OCI-LY7 (cell line): ENCODE data around the gene PMM2. TPM values are rescaled to one million over a fixed set of nuclear protein-coding genes. Genes with fewer than 3 reads are reported as not detected.
A peak's percentile ranks its signal among the peaks of the same experiment; 100 is the strongest.

Experiments used
- BruUV-seq: library from RNA; stranded (reverse); fragments of 400-500 nt; replicated peaks from 2 replicates; lab custom pipeline; 2021; lab: Mats Ljungman, UMichigan
- CTCF ChIA-PET: fragments of 300-600 bp; sonication (Branson Sonifier 250); formaldehyde crosslinking; loops from one replicate; lab custom pipeline; 2022; ENCODE audit warnings: antibody characterized with exemption; ENCODE audit not compliant: unreplicated experiment; lab: Charles Lee
- POLR2A ChIA-PET: fragments of 300-600 bp; sonication (Branson Sonifier 250); formaldehyde crosslinking; loops from one replicate; lab custom pipeline; 2022; ENCODE audit warnings: antibody characterized with exemption; lab: Charles Lee
- DNase-seq: peaks from one replicate; pipeline ENCODE4 v3.0.0-alpha.2; 2015; ENCODE audit warnings: low spot score
- H2AFZ ChIP-seq: fragments of 200-600 bp; sonication (generic), shearing (Covaris generic); 2 replicates; pipeline ENCODE4 v1.6.1; 2014; ENCODE audit warnings: mild to moderate bottlenecking, antibody characterized with exemption, low read length, moderate library complexity
- H3K27ac ChIP-seq: fragments of 200-600 bp; sonication (generic); 2 replicates; pipeline ENCODE4 v1.5.1; 2014; ENCODE audit warnings: mixed run types, low read depth, mild to moderate bottlenecking, moderate library complexity, low read length, inconsistent platforms; ENCODE audit not compliant: poor library complexity, severe bottlenecking
- H3K36me3 ChIP-seq: fragments of 200-600 bp; sonication (generic); 2 replicates; pipeline ENCODE4 v1.6.1; 2014; ENCODE audit warnings: mild to moderate bottlenecking, antibody characterized with exemption, low read length, moderate library complexity, mixed read lengths; ENCODE audit not compliant: insufficient read depth
- H3K4me1 ChIP-seq: fragments of 200-600 bp; sonication (generic); 2 replicates; pipeline ENCODE4 v1.5.1; 2014; ENCODE audit warnings: mild to moderate bottlenecking, low read length; ENCODE audit not compliant: insufficient read depth, poor library complexity, severe bottlenecking
- H3K4me2 ChIP-seq: fragments of 200-600 bp; sonication (generic); 2 replicates; pipeline ENCODE4 v1.6.1; 2014; ENCODE audit warnings: mild to moderate bottlenecking, low read length
- H3K4me3 ChIP-seq: fragments of 200-600 bp; sonication (generic); 2 replicates; pipeline ENCODE4 v1.5.1; 2014; ENCODE audit warnings: mild to moderate bottlenecking, low read depth, low read length; ENCODE audit not compliant: poor library complexity, severe bottlenecking
- H3K79me2 ChIP-seq: fragments of 200-600 bp; sonication (generic); 2 replicates; pipeline ENCODE4 v1.6.1; 2016; ENCODE audit warnings: low read depth, mild to moderate bottlenecking, low read length, moderate library complexity, mixed read lengths; ENCODE audit not compliant: insufficient read depth
- H3K9me2 ChIP-seq: fragments of 200-600 bp; sonication (generic); 2 replicates; pipeline ENCODE4 v1.6.1; 2016; ENCODE audit warnings: mild to moderate bottlenecking, low read length, mixed read lengths; ENCODE audit not compliant: insufficient read depth
- H3K9me3 ChIP-seq: fragments of 200-600 bp; sonication (generic); 2 replicates; pipeline ENCODE4 v1.6.1; 2014; ENCODE audit warnings: mild to moderate bottlenecking, mixed run types, low read length, mixed read lengths
- H4K20me1 ChIP-seq: fragments of 200-600 bp; sonication (generic); 2 replicates; pipeline ENCODE4 v1.6.1; 2014; ENCODE audit warnings: mild to moderate bottlenecking, antibody characterized with exemption, low read length, moderate library complexity, mixed read lengths; ENCODE audit not compliant: insufficient read depth
- CTCF ChIP-seq: fragments of 200-600 bp; sonication (generic); conservative IDR thresholded peaks from 2 replicates; pipeline ENCODE4 v1.5.1; 2014; ENCODE audit warnings: mild to moderate bottlenecking, antibody characterized with exemption, low read length, moderate library complexity, mixed read lengths
- EZH2phosphoT487 ChIP-seq: fragments of 200-600 bp; sonication (generic); IDR thresholded peaks from 2 replicates; pipeline ENCODE4 v1.6.1; 2018; ENCODE audit warnings: low read depth, borderline replicate concordance, mild to moderate bottlenecking, mixed run types, antibody characterized with exemption, low read length, moderate library complexity, mixed read lengths
- intact Hi-C: fragments of 100-400 bp; cut with micrococcal nuclease; formaldehyde crosslinking; loops from one replicate; pipeline ENCODE4 v1.10.0; 2022; ENCODE audit not compliant: unreplicated experiment
- total RNA-seq, 2 experiments: library from RNA; depleted of rRNA in 1 of 2; stranded (reverse); fragments of >200 nt in 1 of 2; shearing (Covaris generic) in 1 of 2; gene quantifications; 2 replicates each; pipeline ENCODE4 v1.2.3, GENCODE V29; 2014 to 2022

The PMM2 gene
- total RNA-seq, 2 experiments from 2014 or later: 39.1 to 53.9 TPM

DNA sequence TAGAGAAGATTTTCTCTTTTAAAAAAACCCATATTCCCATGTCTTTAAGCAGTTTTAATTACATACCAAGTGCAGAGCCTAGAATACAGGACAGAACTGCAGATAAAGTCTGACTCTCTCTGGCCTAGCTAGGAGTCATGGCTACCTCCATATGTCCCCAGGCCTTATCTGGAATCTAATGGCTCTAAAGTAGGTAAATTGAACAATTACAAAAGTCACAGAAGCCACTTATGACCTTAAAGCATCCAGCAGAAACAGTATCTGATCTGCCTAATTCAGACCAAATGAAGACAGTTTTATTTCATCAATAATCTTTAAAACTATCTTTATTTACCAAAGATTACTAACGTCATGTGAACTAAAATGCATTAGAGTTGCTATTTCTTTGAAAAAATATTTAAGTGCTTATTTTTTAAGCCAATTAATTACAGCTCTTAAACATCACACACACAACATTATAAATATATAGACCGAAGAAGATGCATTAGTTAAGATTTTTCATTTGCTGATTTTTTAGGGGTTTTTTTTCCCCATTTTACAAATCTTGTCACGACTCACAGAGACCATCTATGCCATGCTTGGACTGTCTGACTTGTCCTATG, 28.7 kb downstream of the PMM2 start:
- Histone ChIP-seq H3K36me3 (peaks cover 91% of the 10 kb centered on the region), H2AFZ (no peak overlapping the region), H4K20me1 (no peaks in the 10 kb centered on the region), H3K27ac (no peak overlapping the region), H3K9me3 (no peaks in the 10 kb centered on the region), H3K4me2 (no peak overlapping the region), H3K4me3 (no peak overlapping the region), H3K9me2 (no peaks in the 10 kb centered on the region), H3K79me2 (no peaks in the 10 kb centered on the region), H3K4me1 (peaks cover under 1% of the 10 kb centered on the region)
- TF ChIP-seq CTCF: no peak
- no peak for TF ChIP-seq EZH2phosphoT487
- intact Hi-C loops: no loop called here
- POLR2A ChIA-PET: interaction anchor here (0.6 to 0.7 kb wide), 2 partner anchors 19 to 268 kb away, joined by 3 to 5 read pairs; no protein-coding TSS in a partner anchor
- CTCF ChIA-PET: no interaction called here
- TSS peak; percentile 9 for BruUV-seq
- DNase-seq: no peak

GRCh38 chr16:8828541-8829165, 31.0 kb downstream of the PMM2 start:
- no TSS peak for BruUV-seq
- Histone ChIP-seq H3K27ac (no peak overlapping the region), H3K36me3 (peaks cover 83% of the 10 kb centered on the region), H2AFZ (no peak overlapping the region), H3K4me2 (no peak overlapping the region), H3K4me3 (no peak overlapping the region), H3K79me2 (no peaks in the 10 kb centered on the region), H3K4me1 (peaks cover 6% of the 10 kb centered on the region), H4K20me1 (no peaks in the 10 kb centered on the region), H3K9me2 (no peaks in the 10 kb centered on the region), H3K9me3 (no peaks in the 10 kb centered on the region)
- ChIA-PET CTCF (no interaction called here), POLR2A (no interaction called here)
- TF ChIP-seq CTCF (no peak), EZH2phosphoT487 (no peak)
- intact Hi-C loops: no loop called here
- no peak for DNase-seq

GRCh38 chr16:8831450-8831849, 33.8 kb downstream of the PMM2 start:
- Histone ChIP-seq H3K9me3 (no peaks in the 10 kb centered on the region), H3K4me3 (no peak overlapping the region), H2AFZ (no peak overlapping the region), H3K4me1 (peaks cover 6% of the 10 kb centered on the region), H3K36me3 (peaks cover 57% of the 10 kb centered on the region), H3K9me2 (no peaks in the 10 kb centered on the region), H4K20me1 (no peaks in the 10 kb centered on the region), H3K79me2 (no peaks in the 10 kb centered on the region), H3K27ac (no peak overlapping the region), H3K4me2 (no peak overlapping the region)
- intact Hi-C loops: no loop called here
- ChIA-PET POLR2A (no interaction called here), CTCF (no interaction called here)
- BruUV-seq: no TSS peak
- TF ChIP-seq EZH2phosphoT487: no peak
- TF ChIP-seq CTCF: no peak
- DNase-seq: no peak
